Measurements from ENCODE around the gene FN1.

DNA sequence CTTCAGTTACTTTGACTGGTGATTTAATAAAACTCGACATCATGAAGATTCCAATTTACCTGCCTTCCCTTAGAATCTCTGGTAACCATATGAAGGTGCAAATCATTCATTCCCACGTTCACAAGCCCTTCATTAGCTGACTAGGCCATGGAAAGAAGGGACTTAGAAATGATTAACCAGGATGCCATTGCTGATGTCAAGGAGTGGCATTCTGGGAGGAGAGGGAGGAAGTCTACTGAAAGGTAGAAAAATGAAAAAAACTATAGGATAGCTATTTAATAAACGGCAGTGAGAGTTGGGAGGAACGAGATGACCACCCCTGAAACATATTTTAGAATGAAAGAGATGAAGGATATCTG lies 122.6 kb downstream of the FN1 start:
- TF ChIP-seq, protein P1, sequence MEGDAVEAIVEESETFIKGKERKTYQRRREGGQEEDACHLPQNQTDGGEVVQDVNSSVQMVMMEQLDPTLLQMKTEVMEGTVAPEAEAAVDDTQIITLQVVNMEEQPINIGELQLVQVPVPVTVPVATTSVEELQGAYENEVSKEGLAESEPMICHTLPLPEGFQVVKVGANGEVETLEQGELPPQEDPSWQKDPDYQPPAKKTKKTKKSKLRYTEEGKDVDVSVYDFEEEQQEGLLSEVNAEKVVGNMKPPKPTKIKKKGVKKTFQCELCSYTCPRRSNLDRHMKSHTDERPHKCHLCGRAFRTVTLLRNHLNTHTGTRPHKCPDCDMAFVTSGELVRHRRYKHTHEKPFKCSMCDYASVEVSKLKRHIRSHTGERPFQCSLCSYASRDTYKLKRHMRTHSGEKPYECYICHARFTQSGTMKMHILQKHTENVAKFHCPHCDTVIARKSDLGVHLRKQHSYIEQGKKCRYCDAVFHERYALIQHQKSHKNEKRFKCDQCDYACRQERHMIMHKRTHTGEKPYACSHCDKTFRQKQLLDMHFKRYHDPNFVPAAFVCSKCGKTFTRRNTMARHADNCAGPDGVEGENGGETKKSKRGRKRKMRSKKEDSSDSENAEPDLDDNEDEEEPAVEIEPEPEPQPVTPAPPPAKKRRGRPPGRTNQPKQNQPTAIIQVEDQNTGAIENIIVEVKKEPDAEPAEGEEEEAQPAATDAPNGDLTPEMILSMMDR (IDR thresholded peaks at IDR 0.05): no peak
- TF ChIP-seq EZH2 (IDR thresholded peaks at IDR 0.05; ENCODE audit: borderline replicate concordance, insufficient read depth, low read depth, low read length, poor library complexity, severe bottlenecking): no peak
